ENCODE data around the gene CRYGD.
"Not testable (repeated sequence)": the region's sequence is repeated elsewhere in the genome, so short reads cannot be mapped to it uniquely, and the experiment has no call there.

CRYGD gene

DNA sequence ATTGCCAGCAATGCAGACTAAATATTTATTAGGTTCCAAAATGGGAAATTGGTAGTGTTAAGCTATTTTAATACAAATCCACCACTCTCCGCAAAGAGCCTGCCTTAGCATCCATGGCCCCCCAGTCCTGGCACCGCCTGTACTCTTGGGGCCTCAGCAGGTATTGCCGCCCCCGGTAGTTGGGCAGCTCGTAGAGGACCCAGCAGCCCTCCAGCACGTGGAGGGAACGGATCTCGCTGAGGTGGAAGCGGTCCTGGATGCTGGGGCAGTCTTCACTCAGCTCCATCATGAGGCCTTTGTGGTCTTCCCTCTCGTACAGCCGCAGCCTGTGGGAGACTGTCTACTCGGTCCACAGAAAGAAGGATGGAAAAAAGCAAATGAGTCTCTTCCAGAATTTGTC lies 3.8 kb upstream of the CRYGD start:
- H3K4me3 ChIP-seq (ENCODE audit: low read length): no peak overlapping the region
- no peak overlapping the region for H3K27ac ChIP-seq (ENCODE audit: low read depth, low read length)
- no CpG with 5 or more reads among the region's 12 CpGs for WGBS (ENCODE audit: extremely low coverage, insufficient coverage, low lambda C conversion rate)

DNA sequence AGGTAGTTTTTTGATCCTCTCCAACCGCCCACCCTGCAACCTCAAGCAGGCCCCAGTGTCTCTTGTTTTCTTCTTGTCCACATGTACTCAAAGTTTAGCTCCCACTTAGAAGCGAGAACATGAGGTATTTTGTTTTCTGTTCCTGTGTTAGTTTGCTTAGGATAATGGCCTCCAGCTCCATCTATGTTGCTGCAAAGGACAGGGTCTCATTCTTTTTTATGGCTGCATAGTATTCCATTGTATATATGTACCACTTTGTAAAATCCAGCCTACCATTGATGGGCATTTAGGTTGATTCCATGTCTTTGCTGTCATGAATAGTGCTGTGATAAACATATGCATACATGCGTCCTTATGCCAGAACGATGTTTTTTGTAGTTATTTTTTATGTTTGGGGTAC lies 2.8 kb upstream of the CRYGD start:
- no peak overlapping the region for H2BK15ac ChIP-seq (replicated peaks; ENCODE audit: low read depth)
- no peak overlapping the region for H3K9ac ChIP-seq (ENCODE audit: low read length)
- no peaks in the 10 kb centered on the region for H3K4me1 ChIP-seq (ENCODE audit: control insufficient read depth, low read depth, low read length)
- WGBS (ENCODE audit: extremely low coverage, insufficient coverage, low lambda C conversion rate): no CpG with 5 or more reads among the region's 4 CpGs
- no peak overlapping the region for H3K4ac ChIP-seq (ENCODE audit: low read depth, low read length)
- H3K27me3 ChIP-seq (ENCODE audit: insufficient read depth, low read length, poor library complexity): no peaks in the 10 kb centered on the region
- no peak overlapping the region for H2AK5ac ChIP-seq (ENCODE audit: low read length)
- no peak for DNase-seq
- no peak overlapping the region for H4K5ac ChIP-seq (ENCODE audit: low read length)
- no peaks in the 10 kb centered on the region for H3K79me2 ChIP-seq (ENCODE audit: control insufficient read depth, insufficient read depth, low read length)
- H2BK5ac ChIP-seq (ENCODE audit: low read length): no peak overlapping the region
- no peaks in the 10 kb centered on the region for H3K36me3 ChIP-seq (ENCODE audit: control insufficient read depth, insufficient read depth, low read length)
- H3K56ac ChIP-seq (ENCODE audit: low read length): no peak overlapping the region
- no peaks in the 10 kb centered on the region for H3K79me1 ChIP-seq (ENCODE audit: low read length)
- no peak overlapping the region for H3K4me2 ChIP-seq (ENCODE audit: low read length)
- H4K8ac ChIP-seq (ENCODE audit: low read depth, low read length): no peak overlapping the region
- no peak overlapping the region for H3K4me3 ChIP-seq (ENCODE audit: low read length)
- H2BK120ac ChIP-seq (ENCODE audit: low read depth, low read length): no peak overlapping the region
- no peak overlapping the region for H3K27ac ChIP-seq (ENCODE audit: low read depth, low read length)
- H3K18ac ChIP-seq (ENCODE audit: low read length): no peak overlapping the region
- H3K23ac ChIP-seq (ENCODE audit: low read length): no peak overlapping the region

More for the DNA sequence above, 3.8 kb upstream of the CRYGD start:
- Histone ChIP-seq H2BK5ac (ENCODE audit: low read length) (no peak overlapping the region), H4K8ac (ENCODE audit: low read depth, low read length) (no peak overlapping the region), H2BK120ac (ENCODE audit: low read depth, low read length) (no peak overlapping the region), H3K18ac (ENCODE audit: low read length) (no peak overlapping the region), H3K79me1 (ENCODE audit: low read length) (no peaks in the 10 kb centered on the region), H2AK5ac (ENCODE audit: low read length) (no peak overlapping the region), H3K9ac (ENCODE audit: low read length) (no peak overlapping the region), H2BK15ac (replicated peaks; ENCODE audit: low read depth) (no peak overlapping the region), H3K36me3 (ENCODE audit: control insufficient read depth, insufficient read depth, low read length) (no peaks in the 10 kb centered on the region), H3K56ac (ENCODE audit: low read length) (no peak overlapping the region), H3K79me2 (ENCODE audit: control insufficient read depth, insufficient read depth, low read length) (no peaks in the 10 kb centered on the region), H3K27me3 (ENCODE audit: insufficient read depth, low read length, poor library complexity) (no peaks in the 10 kb centered on the region), H3K23ac (ENCODE audit: low read length) (no peak overlapping the region), H4K5ac (ENCODE audit: low read length) (no peak overlapping the region), H3K4ac (ENCODE audit: low read depth, low read length) (no peak overlapping the region), H3K4me2 (ENCODE audit: low read length) (no peak overlapping the region), H3K4me1 (ENCODE audit: control insufficient read depth, low read depth, low read length) (no peaks in the 10 kb centered on the region)
- DNase-seq: no peak

DNA sequence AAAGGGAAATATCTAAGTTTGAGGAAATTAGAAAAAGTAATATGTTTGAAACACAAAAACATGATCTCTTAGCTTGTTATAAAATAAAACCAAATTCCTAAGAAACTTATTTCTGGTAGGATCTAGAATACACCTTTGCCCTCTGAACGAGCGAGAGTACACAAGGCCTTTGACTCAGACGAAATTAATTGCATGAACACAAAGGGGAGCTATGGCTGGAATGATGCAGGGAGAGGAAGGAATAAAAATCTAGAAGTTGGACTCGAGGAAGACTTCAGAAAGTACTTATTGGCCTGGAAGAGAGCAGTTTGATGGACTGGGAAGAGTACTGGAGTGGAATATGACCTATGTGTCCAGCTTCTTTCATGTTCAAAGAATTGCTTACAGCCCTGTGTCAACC lies 927 bp upstream of the CRYGD start:
- H2BK5ac ChIP-seq (ENCODE audit: low read length): no peak overlapping the region
- H3K4me2 ChIP-seq (ENCODE audit: low read length): no peak overlapping the region
- no peak overlapping the region for H2AK5ac ChIP-seq (ENCODE audit: low read length)
- H3K4me3 ChIP-seq (ENCODE audit: low read length): no peak overlapping the region
- H4K8ac ChIP-seq (ENCODE audit: low read depth, low read length): no peak overlapping the region
- no peak for DNase-seq
- H3K4ac ChIP-seq (ENCODE audit: low read depth, low read length): no peak overlapping the region
- no peak overlapping the region for H3K23ac ChIP-seq (ENCODE audit: low read length)
- no peak overlapping the region for H3K9ac ChIP-seq (ENCODE audit: low read length)
- H3K56ac ChIP-seq (ENCODE audit: low read length): no peak overlapping the region
- no CpG with 5 or more reads among the region's 4 CpGs for WGBS (ENCODE audit: extremely low coverage, insufficient coverage, low lambda C conversion rate)
- no peak overlapping the region for H4K5ac ChIP-seq (ENCODE audit: low read length)
- no peak overlapping the region for H2BK15ac ChIP-seq (replicated peaks; ENCODE audit: low read depth)
- no peaks in the 10 kb centered on the region for H3K79me2 ChIP-seq (ENCODE audit: control insufficient read depth, insufficient read depth, low read length)
- H3K36me3 ChIP-seq (ENCODE audit: control insufficient read depth, insufficient read depth, low read length): no peaks in the 10 kb centered on the region
- H3K27me3 ChIP-seq (ENCODE audit: insufficient read depth, low read length, poor library complexity): no peaks in the 10 kb centered on the region
- H2BK120ac ChIP-seq (ENCODE audit: low read depth, low read length): no peak overlapping the region
- H3K4me1 ChIP-seq (ENCODE audit: control insufficient read depth, low read depth, low read length): no peaks in the 10 kb centered on the region
- no peak overlapping the region for H3K27ac ChIP-seq (ENCODE audit: low read depth, low read length)
- H3K18ac ChIP-seq (ENCODE audit: low read length): no peak overlapping the region
- H3K79me1 ChIP-seq (ENCODE audit: low read length): no peaks in the 10 kb centered on the region

DNA sequence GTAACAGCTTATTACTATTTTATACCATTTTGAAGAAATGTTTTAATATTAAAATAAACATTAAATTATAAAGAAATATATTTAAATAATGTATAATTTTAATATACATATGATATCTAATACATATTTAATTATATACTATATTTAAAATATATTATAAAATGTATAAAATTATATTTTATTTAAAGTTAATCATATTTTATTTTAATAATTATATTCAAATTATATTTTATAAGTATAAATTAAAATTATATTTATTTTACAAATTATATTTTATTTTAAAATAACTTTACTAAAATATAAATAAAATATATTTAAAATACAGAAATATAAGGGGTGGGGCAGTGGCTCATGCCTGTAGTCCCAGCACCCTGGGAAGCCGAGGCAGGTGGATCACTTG lies 2.1 kb downstream of the CRYGD start:
- Histone ChIP-seq H3K4me3 (ENCODE audit: low read length) (no peak overlapping the region), H2BK15ac (replicated peaks; ENCODE audit: low read depth) (no peak overlapping the region)
- WGBS (ENCODE audit: extremely low coverage, insufficient coverage, low lambda C conversion rate): no CpG with 5 or more reads among the region's 1 CpG

DNA sequence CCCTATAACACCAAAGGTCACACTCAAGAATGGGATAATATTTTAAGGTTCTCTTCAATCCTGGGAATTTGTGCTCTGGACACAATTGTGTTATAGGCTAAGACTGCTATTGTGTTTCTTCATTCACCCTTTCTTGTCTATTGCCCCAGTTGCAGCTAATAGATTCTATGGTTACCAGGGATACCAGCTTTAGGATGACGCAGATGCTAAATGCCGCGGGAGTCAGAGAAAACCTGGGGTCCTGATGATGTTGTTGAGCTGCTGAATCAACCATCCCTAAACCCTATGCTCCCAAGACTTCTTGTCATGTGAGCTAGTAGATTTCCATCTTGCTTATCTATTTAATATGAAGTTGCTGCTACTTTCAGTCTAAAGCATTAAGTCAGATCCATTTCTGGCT lies 5.4 kb downstream of the CRYGD start:
- Histone ChIP-seq H3K79me1 (ENCODE audit: low read length) (no peaks in the 10 kb centered on the region), H2AK5ac (ENCODE audit: low read length) (no peak overlapping the region), H3K27ac (ENCODE audit: low read depth, low read length) (no peak overlapping the region), H3K23ac (ENCODE audit: low read length) (no peak overlapping the region), H3K27me3 (ENCODE audit: insufficient read depth, low read length, poor library complexity) (no peaks in the 10 kb centered on the region), H2BK5ac (ENCODE audit: low read length) (no peak overlapping the region), H2BK15ac (replicated peaks; ENCODE audit: low read depth) (no peak overlapping the region), H3K4me2 (ENCODE audit: low read length) (no peak overlapping the region), H3K79me2 (ENCODE audit: control insufficient read depth, insufficient read depth, low read length) (no peaks in the 10 kb centered on the region), H3K4me1 (ENCODE audit: control insufficient read depth, low read depth, low read length) (no peaks in the 10 kb centered on the region), H2BK120ac (ENCODE audit: low read depth, low read length) (no peak overlapping the region), H3K4ac (ENCODE audit: low read depth, low read length) (no peak overlapping the region), H3K18ac (ENCODE audit: low read length) (no peak overlapping the region), H4K5ac (ENCODE audit: low read length) (no peak overlapping the region), H3K4me3 (ENCODE audit: low read length) (no peak overlapping the region), H4K8ac (ENCODE audit: low read depth, low read length) (no peak overlapping the region), H3K9ac (ENCODE audit: low read length) (no peak overlapping the region), H3K56ac (ENCODE audit: low read length) (no peak overlapping the region), H3K36me3 (ENCODE audit: control insufficient read depth, insufficient read depth, low read length) (no peaks in the 10 kb centered on the region)
- no CpG with 5 or more reads among the region's 3 CpGs for WGBS (ENCODE audit: extremely low coverage, insufficient coverage, low lambda C conversion rate)
- no peak for DNase-seq

More for the DNA sequence above, 2.1 kb downstream of the CRYGD start:
- no peak overlapping the region for H4K8ac ChIP-seq (ENCODE audit: low read depth, low read length)
- H2AK5ac ChIP-seq (ENCODE audit: low read length): no peak overlapping the region
- no peaks in the 10 kb centered on the region for H3K79me2 ChIP-seq (ENCODE audit: control insufficient read depth, insufficient read depth, low read length)
- no peak overlapping the region for H3K27ac ChIP-seq (ENCODE audit: low read depth, low read length)
- no peak overlapping the region for H3K18ac ChIP-seq (ENCODE audit: low read length)
- DNase-seq: no peak
- no peaks in the 10 kb centered on the region for H3K27me3 ChIP-seq (ENCODE audit: insufficient read depth, low read length, poor library complexity)
- no peak overlapping the region for H3K23ac ChIP-seq (ENCODE audit: low read length)
- no peak overlapping the region for H2BK120ac ChIP-seq (ENCODE audit: low read depth, low read length)
- H3K4me2 ChIP-seq (ENCODE audit: low read length): no peak overlapping the region
- no peaks in the 10 kb centered on the region for H3K4me1 ChIP-seq (ENCODE audit: control insufficient read depth, low read depth, low read length)
- H3K79me1 ChIP-seq (ENCODE audit: low read length): no peaks in the 10 kb centered on the region
- H3K36me3 ChIP-seq (ENCODE audit: control insufficient read depth, insufficient read depth, low read length): no peaks in the 10 kb centered on the region
- H2BK5ac ChIP-seq (ENCODE audit: low read length): no peak overlapping the region
- no peak overlapping the region for H3K9ac ChIP-seq (ENCODE audit: low read length)
- no peak overlapping the region for H3K4ac ChIP-seq (ENCODE audit: low read depth, low read length)
- no peak overlapping the region for H4K5ac ChIP-seq (ENCODE audit: low read length)
- no peak overlapping the region for H3K56ac ChIP-seq (ENCODE audit: low read length)

DNA sequence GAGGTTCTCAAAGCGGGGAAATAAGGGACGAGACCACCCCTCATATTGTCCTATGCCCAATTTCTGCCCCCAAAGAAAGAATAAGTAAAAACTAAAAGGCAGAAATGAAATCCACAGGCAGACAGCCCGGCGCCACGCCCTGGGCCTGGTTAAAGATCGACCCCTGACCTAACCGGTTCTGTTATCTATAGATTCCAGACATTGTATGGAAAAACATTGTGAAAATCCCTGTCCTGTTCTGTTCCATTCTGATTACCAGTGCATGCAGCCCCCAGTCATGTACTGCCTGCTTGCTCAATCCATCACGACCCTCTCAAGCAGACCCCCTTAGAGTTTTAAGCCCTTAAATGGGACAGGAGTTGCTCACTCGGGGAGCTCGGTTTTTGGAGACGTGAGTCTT lies 6.9 kb downstream of the CRYGD start:
- not testable (repeated sequence) for H4K5ac ChIP-seq (ENCODE audit: low read length); H3K18ac ChIP-seq (ENCODE audit: low read length); H3K4me1 ChIP-seq (ENCODE audit: control insufficient read depth, low read depth, low read length); H2BK120ac ChIP-seq (ENCODE audit: low read depth, low read length); H3K4me3 ChIP-seq (ENCODE audit: low read length); H2BK5ac ChIP-seq (ENCODE audit: low read length); DNase-seq; H2AK5ac ChIP-seq (ENCODE audit: low read length); H3K27me3 ChIP-seq (ENCODE audit: insufficient read depth, low read length, poor library complexity); H2BK15ac ChIP-seq (replicated peaks; ENCODE audit: low read depth); H3K23ac ChIP-seq (ENCODE audit: low read length); H3K36me3 ChIP-seq (ENCODE audit: control insufficient read depth, insufficient read depth, low read length); H3K4ac ChIP-seq (ENCODE audit: low read depth, low read length); H3K79me1 ChIP-seq (ENCODE audit: low read length); H3K4me2 ChIP-seq (ENCODE audit: low read length); H3K27ac ChIP-seq (ENCODE audit: low read depth, low read length); H3K56ac ChIP-seq (ENCODE audit: low read length); H4K8ac ChIP-seq (ENCODE audit: low read depth, low read length); H3K9ac ChIP-seq (ENCODE audit: low read length); H3K79me2 ChIP-seq (ENCODE audit: control insufficient read depth, insufficient read depth, low read length)
- no CpG with 5 or more reads among the region's 11 CpGs for WGBS (ENCODE audit: extremely low coverage, insufficient coverage, low lambda C conversion rate)
